KG1 (cell line): ENCODE data around the gene PRC1.
"Not testable (repeated sequence)": the region's sequence is repeated elsewhere in the genome, so short reads cannot be mapped to it uniquely, and the experiment has no call there.

ENCODE experiments used
- DNase-seq: peaks from one replicate; lab custom pipeline; 2025; lab: John Stamatoyannopoulos, UW

PRC1 gene

DNA sequence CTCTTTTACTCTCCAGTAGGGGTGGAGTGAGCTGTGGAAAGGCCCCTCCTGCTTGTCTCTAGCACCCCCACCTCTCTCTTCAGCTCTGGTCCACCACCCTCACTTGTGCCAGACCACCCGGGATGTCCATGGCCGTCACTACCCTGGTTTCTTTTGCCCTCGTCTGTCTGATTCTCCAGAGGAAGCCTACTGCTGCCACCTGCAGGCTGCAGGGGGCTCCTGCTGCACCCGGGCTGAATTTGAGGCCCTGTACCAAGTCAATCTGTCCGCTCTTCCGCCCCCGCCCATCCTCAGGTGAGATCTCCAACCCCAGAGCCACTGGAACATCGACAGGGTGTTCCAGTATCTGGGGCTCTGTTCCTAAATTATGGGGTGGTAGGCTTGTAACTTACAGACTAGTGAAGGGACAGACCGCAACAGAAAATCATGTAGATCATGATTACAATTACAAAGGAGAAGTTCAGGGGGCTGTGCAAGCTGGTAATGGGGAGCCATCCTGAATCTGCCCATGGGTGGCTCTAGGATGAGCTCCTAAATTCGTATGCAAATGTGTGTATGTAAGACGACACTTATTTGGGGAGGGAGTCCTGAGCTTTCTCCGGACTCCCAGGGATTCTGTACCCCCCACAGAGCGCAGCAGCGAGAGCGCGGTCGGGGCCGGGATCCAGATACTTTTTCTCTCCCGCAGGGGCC is 59.9 kb downstream of the PRC1 start:
- peak; percentile 64 for DNase-seq

GRCh38 chr15:90933301-90933700 is 61.0 kb downstream of the PRC1 start:
- DNase-seq: no peak

DNA sequence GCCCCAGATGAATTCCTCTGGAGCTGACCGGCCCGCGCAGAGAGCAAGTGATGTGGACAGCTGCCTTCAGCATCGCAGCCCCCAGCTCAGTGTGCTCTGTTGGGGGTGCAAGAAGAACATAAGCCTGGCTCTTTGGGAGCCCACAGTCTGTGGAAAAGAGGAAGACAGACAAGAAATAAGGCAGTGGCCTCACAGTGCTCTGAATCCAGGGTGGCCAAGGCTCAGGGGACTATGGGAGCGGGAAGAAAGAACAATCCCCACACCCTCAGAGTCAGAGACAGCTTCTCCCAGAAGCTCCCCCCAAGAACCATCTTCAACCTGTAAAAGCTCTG is 61.7 kb downstream of the PRC1 start:
- no peak for DNase-seq

DNA sequence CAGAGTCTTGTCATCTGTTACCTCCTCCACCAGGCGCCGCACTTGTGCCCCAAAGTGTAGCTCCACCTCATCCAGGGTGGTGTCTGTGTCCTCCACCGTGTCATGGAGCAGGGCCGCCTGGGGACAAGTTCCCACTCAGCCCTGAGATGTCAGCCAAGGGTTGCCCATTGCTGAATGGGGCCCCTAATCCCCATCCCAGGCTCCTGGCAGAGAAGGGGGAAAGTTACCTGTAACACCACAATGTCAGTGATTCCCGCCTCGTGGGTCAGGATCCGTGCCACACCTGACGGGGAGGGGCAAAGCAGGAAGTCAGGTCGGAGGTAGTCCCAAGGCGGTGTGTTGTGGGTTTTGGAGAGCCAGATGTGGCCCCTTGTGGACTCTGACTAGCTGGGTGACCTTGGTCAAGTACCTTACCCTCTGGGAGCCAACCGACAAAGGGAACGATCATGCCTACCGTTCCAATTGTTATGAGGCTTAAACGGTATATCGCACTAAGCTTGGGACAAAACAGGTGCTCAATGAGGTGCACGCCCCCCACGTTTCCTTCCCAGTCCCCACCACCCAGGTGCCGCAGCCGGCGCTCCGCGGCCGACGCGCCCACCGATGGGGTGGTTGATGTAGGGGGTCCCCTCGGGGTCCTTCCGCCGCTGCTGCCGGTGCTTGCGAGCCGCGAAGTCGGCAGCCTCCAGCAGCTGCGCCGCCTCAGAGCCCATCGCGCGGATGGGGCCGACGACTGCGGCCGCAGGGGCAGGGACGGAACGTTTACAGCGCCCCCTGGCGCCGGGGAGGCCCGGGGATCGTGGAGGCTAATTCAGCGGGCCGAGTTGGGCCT is 62.3 kb downstream of the PRC1 start, which contains the start of gene HDDC3:
TSS of gene HDDC3 (minus strand) at position 722 of the 832 bp plus-strand sequence. CDS start at position 713, 9 bp downstream.
- DNase-seq: peak; percentile 87

DNA sequence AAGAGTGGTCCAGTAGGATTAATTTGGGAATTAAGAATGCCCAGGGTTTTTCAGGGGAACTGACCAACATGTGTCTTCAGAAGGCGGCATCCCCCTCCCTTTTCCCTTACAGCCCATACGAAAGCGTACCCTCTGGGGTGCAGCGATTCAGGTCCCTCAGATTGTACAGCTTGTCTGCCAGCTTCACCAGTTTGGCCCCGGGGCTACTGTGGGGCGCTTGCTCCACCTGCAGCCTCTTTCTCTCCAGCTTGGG is 62.8 kb downstream of the PRC1 start:
- no peak for DNase-seq

GRCh38 chr15:90930861-90931574 is 63.3 kb downstream of the PRC1 start:
- no peak for DNase-seq

DNA sequence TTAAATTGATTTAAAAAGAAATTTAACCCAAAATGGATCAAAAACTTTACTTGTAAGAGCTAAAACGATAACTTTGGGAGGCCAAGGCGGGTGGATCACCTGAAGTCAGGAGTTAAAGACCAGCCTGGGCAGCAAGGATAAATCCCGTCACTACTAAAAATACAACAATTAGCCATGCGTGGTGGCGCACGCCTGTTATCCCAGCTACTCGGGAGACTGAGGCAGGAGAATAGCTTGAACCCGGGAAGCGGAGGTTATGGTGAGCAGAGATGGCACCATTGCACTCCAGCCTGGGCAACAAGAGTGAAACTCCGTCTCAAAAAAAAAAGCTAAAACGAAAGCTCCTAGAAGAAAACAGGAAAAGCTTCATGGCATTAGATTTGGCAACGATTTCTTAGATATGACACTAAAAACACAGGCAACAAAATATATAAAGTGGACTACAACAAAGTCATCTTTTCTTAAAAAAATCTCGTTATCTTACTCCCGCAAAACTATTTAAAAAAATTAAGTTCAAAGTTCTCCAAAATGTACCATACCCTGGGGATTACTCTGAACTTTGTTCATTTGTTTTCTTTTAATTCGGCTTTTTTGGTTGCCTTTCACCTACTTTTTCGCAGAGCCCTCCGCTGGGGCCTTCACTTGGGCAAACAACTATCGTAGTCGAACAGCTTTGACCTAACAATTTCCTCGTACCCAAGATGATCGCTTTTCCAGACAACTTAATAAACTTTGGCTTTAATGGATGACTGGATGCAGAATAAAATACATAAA is 64.9 kb downstream of the PRC1 start:
- DNase-seq: no peak

DNA sequence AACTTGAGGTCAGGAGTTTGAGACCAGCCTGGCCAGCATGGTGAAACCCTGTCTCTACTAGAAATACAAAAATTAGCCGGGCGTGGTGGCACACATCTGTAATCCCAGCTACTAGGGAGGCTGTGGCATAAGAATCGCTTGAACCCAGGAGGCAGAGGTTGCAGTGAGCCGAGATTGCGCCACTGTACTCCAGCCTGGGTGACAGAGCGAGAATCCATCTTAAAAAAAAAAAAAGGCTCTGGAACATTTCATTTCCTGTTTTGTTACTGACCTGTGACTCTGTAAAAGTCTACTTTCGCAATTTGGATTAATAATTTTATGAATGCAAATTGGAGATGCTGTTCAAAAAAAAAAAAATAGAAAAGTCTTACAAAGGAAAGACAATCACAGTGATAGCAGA is 66.2 kb downstream of the PRC1 start:
- DNase-seq: not testable (repeated sequence)

DNA sequence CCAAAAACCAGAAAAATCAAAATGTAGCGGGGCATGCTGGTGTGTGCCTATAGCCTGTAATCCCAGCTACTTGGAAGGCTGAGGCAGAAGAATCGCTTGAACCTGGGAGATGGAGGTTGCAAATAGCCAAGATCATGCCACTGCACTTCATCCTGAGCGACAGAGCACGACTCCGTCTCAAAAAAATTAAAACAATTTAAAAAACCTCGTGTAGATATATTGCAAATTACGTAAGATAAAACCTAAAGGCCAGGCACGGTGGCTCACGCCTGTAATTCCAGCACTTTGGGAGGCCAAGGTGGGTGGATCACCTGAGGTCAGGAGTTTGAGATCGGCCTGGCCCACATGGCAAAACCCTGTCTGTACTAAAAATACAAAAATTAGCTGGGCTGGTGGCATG is 67.6 kb downstream of the PRC1 start:
- not testable (repeated sequence) for DNase-seq

- DNase-seq: no peak
Measured at GRCh38 chr15:90924375-90924774, 70.0 kb downstream of the PRC1 start.

GRCh38 chr15:90922712-90923322 is 71.5 kb downstream of the PRC1 start:
- not testable (repeated sequence) for DNase-seq

GRCh38 chr15:90921887-90922286 is 72.4 kb downstream of the PRC1 start:
- DNase-seq: no peak

DNA sequence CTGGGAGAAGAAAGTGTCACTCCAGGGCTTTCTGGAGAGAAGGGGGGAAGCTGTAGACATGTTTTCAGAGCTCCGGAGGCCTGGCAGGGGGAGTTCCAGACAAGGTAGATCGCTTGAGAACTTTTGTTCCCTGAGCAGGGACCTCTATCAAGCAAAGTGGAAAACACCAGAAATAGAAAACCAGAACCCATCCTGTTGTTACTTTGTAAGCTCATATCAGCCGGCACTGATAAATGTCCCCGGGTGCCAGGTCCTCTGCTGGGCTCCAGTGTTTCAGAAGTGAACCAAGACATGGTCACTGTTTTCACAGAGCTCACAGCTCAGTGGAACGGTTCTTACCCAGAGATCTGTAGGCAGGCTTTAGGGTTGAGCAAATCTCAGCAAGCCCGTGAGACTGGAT is 75.5 kb downstream of the PRC1 start:
- no peak for DNase-seq

DNA sequence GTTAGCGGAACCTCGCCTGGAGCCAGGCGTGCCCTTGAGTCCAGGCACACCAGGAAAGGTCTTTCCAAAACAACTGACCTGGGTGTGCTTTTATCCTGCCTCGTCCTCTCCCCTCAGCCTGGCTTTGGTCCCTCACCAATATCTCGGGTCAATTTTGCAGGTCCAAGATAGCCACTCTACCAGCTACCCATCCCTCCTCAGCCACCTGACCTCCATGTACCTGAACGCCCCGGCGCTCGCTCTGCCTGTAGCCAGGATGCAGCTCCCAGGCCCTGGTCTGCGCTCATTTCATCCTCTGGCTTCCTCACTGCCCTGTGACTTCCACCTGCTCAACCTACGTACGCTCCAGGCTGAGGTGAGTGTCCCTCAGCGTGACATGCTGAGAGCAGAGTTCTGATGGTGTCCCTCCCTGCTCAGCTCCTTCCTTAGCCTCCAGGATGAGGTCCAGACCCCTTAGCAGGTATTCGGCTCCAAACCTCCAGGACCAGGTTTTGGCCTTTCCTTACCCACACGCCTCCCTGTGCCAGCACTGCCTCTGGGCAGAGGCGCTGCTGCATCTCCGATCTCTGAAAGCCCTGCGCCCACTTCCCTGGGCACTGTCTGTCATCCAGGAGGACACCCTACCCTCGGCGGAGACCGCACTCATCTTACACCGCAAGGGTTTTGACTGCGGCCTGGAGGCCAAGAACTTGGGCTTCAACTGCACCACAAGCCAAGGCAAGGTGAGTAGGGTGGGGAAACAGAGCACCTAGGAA is 76.1 kb downstream of the PRC1 start:
- no peak for DNase-seq

- no peak for DNase-seq
Measured at GRCh38 chr15:90917569-90917968, 76.8 kb downstream of the PRC1 start.

GRCh38 chr15:90916461-90916860 is 77.9 kb downstream of the PRC1 start:
- DNase-seq: no peak
